Stomach (tissue), 4 donors: ENCODE results near the gene ZBTB22.

Source experiments
- POLR2A ChIP-seq, 4 donors: fragments of 450-650 bp; IDR thresholded peaks; one replicate each; pipeline ENCODE4 v1.6.1; 2016; ENCODE audit warnings: antibody characterized with exemption in 4 of 4, control low read depth in 2 of 4, mild to moderate bottlenecking in 1 of 4, moderate library complexity in 1 of 4
- TF ChIP-seq, protein P1 (sequence below), 7 experiments: fragments of 450-650 bp in 4 of 7; fragments of 200-600 bp in 3 of 7; sonication (generic) in 3 of 7; IDR thresholded peaks; one replicate each; pipeline ENCODE4 v1.5.1; 2016 to 2019; ENCODE audit warnings: antibody characterized with exemption in 7 of 7, control low read depth in 2 of 7, mild to moderate bottlenecking in 1 of 7

DNA sequence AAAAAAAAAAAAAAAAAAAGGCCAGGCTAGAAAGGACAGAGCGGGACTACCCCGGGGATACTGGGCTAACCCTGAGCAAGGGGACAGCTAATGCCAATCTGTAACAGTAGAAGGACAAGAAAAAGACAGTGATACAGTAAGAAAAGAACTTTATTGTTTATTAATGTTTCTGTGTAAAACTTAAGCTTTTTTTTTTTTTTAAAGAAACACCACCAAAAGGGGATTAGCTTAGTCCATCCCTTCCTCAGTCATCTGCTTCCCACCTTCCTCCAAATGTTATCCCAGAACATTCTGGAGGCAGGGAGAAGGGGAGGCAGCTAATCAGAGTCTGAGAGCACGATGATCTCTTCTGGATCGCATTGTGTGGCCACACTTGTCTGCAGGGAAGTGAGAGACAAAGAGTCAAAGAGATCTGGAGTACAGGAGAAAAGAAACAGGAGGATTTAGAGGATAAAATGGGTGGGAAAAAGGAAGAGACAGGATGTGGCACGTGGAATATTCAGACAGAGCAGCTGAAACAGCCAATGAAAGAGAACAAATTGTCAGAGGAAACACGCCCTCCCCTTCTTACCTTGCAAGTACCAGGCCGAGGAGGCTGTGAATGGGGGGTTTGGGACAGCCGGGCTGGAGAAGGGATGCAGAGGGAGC is 1.0 kb upstream of the ZBTB22 start:
- TF ChIP-seq POLR2A (IDR thresholded peaks at IDR 0.05): no peak
- TF ChIP-seq, protein P1, sequence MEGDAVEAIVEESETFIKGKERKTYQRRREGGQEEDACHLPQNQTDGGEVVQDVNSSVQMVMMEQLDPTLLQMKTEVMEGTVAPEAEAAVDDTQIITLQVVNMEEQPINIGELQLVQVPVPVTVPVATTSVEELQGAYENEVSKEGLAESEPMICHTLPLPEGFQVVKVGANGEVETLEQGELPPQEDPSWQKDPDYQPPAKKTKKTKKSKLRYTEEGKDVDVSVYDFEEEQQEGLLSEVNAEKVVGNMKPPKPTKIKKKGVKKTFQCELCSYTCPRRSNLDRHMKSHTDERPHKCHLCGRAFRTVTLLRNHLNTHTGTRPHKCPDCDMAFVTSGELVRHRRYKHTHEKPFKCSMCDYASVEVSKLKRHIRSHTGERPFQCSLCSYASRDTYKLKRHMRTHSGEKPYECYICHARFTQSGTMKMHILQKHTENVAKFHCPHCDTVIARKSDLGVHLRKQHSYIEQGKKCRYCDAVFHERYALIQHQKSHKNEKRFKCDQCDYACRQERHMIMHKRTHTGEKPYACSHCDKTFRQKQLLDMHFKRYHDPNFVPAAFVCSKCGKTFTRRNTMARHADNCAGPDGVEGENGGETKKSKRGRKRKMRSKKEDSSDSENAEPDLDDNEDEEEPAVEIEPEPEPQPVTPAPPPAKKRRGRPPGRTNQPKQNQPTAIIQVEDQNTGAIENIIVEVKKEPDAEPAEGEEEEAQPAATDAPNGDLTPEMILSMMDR (IDR thresholded peaks at IDR 0.05): no peak
